ENCODE data around the gene NUPR1.

The NUPR1 gene

DNA sequence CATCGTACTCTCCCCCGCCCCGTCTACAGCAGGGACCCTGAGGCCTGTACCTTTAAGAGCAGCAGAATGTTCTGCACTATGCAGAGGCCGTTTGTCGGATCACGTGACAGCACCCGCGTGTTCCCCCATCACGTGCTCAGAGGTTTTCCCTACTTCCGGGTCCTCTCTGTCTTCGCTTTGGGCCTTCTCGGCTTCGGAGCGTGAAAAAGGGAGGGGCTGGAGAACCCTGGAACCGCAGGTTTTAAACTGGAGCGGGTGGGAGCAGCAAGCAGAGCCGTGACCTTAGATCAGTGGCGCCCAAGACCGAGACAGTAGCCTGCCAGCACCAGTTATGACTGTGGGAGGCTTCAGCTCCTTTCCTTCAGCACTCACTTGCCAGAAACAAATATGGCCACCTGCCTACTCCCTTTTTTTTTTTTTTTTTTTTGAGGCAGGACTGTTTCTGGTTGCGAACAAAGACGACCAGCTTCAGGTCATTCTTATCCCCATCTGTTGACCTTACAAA, 46.8 kb downstream of the NUPR1 start, which contains the start of gene CLN3 (continued):
- TF ChIP-seq, protein P1, sequence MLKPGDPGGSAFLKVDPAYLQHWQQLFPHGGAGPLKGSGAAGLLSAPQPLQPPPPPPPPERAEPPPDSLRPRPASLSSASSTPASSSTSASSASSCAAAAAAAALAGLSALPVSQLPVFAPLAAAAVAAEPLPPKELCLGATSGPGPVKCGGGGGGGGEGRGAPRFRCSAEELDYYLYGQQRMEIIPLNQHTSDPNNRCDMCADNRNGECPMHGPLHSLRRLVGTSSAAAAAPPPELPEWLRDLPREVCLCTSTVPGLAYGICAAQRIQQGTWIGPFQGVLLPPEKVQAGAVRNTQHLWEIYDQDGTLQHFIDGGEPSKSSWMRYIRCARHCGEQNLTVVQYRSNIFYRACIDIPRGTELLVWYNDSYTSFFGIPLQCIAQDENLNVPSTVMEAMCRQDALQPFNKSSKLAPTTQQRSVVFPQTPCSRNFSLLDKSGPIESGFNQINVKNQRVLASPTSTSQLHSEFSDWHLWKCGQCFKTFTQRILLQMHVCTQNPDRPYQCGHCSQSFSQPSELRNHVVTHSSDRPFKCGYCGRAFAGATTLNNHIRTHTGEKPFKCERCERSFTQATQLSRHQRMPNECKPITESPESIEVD (tag by site-specific recombination; IDR thresholded peaks at IDR 0.05): no peak; the same call in 1 of the 2 replicates
- TF ChIP-seq ZNF621 (tag by site-specific recombination; IDR thresholded peaks at IDR 0.05) (no peak), ZNF2 (tag by site-specific recombination; IDR thresholded peaks at IDR 0.05) (peak; percentile 89), ZNF747 (tag by site-specific recombination; IDR thresholded peaks at IDR 0.05) (no peak), ZNF292 (tag by site-specific recombination; IDR thresholded peaks at IDR 0.05; ENCODE audit: borderline replicate concordance, low read depth) (no peak), ZNF791 (tag by site-specific recombination; IDR thresholded peaks at IDR 0.05) (no peak), KLF7 (tag by site-specific recombination; IDR thresholded peaks at IDR 0.05; ENCODE audit: borderline replicate concordance) (no peak), ZBTB8A (tag by site-specific recombination; IDR thresholded peaks at IDR 0.05) (peak; percentile 57), PRDM1 (tag by site-specific recombination; IDR thresholded peaks at IDR 0.05) (peak; percentile 29; the same call in 1 of the 2 replicates), ZNF426 (tag by site-specific recombination; IDR thresholded peaks at IDR 0.05) (no peak), ZNF600 (tag by site-specific recombination; IDR thresholded peaks at IDR 0.05) (peak; percentile 97), ZNF133 (tag by site-specific recombination; IDR thresholded peaks at IDR 0.05) (no peak), ZNF274 (IDR thresholded peaks at IDR 0.05; ENCODE audit: low read length) (no peak), ZNF274 (tag by site-specific recombination; IDR thresholded peaks at IDR 0.05; ENCODE audit: borderline replicate concordance) (no peak), ZNF140 (tag by site-specific recombination; IDR thresholded peaks at IDR 0.05) (no peak), RBAK (tag by site-specific recombination; IDR thresholded peaks at IDR 0.05) (no peak), ZEB2 (tag by site-specific recombination; IDR thresholded peaks at IDR 0.05) (peak; percentile 58), ZNF768 (tag by site-specific recombination; IDR thresholded peaks at IDR 0.05) (no peak), ZNF629 (tag by site-specific recombination; IDR thresholded peaks at IDR 0.05) (peak; percentile 69), ZNF544 (tag by site-specific recombination; IDR thresholded peaks at IDR 0.05) (no peak)
- TF ChIP-seq, protein P2, sequence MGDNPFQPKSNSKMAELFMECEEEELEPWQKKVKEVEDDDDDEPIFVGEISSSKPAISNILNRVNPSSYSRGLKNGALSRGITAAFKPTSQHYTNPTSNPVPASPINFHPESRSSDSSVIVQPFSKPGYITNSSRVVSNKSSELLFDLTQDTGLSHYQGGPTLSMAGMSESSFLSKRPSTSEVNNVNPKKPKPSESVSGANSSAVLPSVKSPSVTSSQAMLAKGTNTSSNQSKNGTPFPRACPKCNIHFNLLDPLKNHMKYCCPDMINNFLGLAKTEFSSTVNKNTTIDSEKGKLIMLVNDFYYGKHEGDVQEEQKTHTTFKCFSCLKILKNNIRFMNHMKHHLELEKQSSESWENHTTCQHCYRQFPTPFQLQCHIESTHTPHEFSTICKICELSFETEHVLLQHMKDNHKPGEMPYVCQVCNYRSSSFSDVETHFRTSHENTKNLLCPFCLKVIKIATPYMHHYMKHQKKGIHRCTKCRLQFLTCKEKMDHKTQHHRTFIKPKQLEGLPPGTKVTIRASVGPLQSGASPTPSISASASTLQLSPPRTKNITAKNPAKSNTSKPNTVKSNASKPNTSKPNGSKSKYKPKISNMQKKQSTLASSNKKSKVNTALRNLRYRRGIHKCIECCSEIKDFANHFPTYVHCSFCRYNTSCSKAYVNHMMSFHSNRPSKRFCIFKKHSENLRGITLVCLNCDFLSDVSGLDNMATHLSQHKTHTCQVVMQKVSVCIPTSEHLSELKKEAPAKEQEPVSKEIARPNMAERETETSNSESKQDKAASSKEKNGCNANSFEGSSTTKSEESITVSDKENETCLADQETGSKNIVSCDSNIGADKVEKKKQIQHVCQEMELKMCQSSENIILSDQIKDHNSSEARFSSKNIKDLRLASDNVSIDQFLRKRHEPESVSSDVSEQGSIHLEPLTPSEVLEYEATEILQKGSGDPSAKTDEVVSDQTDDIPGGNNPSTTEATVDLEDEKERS (tag by site-specific recombination; IDR thresholded peaks at IDR 0.05): no peak
- TF ChIP-seq, protein P3, sequence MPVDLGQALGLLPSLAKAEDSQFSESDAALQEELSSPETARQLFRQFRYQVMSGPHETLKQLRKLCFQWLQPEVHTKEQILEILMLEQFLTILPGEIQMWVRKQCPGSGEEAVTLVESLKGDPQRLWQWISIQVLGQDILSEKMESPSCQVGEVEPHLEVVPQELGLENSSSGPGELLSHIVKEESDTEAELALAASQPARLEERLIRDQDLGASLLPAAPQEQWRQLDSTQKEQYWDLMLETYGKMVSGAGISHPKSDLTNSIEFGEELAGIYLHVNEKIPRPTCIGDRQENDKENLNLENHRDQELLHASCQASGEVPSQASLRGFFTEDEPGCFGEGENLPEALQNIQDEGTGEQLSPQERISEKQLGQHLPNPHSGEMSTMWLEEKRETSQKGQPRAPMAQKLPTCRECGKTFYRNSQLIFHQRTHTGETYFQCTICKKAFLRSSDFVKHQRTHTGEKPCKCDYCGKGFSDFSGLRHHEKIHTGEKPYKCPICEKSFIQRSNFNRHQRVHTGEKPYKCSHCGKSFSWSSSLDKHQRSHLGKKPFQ (tag by site-specific recombination; IDR thresholded peaks at IDR 0.05): peak; percentile 48
- TF ChIP-seq, protein P4, sequence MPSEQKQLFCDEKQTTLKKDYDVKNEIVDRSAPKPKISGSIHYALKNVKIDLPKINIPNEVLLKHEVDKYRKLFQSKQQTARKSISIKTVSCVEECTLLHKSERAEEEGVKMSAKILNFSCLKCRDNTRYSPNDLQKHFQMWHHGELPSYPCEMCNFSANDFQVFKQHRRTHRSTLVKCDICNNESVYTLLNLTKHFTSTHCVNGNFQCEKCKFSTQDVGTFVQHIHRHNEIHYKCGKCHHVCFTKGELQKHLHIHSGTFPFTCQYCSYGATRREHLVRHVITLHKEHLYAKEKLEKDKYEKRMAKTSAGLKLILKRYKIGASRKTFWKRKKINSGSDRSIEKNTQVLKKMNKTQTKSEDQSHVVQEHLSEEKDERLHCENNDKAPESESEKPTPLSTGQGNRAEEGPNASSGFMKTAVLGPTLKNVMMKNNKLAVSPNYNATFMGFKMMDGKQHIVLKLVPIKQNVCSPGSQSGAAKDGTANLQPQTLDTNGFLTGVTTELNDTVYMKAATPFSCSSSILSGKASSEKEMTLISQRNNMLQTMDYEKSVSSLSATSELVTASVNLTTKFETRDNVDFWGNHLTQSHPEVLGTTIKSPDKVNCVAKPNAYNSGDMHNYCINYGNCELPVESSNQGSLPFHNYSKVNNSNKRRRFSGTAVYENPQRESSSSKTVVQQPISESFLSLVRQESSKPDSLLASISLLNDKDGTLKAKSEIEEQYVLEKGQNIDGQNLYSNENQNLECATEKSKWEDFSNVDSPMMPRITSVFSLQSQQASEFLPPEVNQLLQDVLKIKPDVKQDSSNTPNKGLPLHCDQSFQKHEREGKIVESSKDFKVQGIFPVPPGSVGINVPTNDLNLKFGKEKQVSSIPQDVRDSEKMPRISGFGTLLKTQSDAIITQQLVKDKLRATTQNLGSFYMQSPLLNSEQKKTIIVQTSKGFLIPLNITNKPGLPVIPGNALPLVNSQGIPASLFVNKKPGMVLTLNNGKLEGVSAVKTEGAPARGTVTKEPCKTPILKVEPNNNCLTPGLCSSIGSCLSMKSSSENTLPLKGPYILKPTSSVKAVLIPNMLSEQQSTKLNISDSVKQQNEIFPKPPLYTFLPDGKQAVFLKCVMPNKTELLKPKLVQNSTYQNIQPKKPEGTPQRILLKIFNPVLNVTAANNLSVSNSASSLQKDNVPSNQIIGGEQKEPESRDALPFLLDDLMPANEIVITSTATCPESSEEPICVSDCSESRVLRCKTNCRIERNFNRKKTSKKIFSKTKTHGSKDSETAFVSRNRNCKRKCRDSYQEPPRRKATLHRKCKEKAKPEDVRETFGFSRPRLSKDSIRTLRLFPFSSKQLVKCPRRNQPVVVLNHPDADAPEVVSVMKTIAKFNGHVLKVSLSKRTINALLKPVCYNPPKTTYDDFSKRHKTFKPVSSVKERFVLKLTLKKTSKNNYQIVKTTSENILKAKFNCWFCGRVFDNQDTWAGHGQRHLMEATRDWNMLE (tag by site-specific recombination; conservative IDR thresholded peaks at IDR 0.05; ENCODE audit: low read depth): peak; percentile 83
- TF ChIP-seq, protein P5, sequence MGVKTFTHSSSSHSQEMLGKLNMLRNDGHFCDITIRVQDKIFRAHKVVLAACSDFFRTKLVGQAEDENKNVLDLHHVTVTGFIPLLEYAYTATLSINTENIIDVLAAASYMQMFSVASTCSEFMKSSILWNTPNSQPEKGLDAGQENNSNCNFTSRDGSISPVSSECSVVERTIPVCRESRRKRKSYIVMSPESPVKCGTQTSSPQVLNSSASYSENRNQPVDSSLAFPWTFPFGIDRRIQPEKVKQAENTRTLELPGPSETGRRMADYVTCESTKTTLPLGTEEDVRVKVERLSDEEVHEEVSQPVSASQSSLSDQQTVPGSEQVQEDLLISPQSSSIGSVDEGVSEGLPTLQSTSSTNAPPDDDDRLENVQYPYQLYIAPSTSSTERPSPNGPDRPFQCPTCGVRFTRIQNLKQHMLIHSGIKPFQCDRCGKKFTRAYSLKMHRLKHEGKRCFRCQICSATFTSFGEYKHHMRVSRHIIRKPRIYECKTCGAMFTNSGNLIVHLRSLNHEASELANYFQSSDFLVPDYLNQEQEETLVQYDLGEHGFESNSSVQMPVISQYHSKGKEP (tag by site-specific recombination; IDR thresholded peaks at IDR 0.05): no peak; the same call in 1 of the 2 replicates
- TF ChIP-seq, protein P6, sequence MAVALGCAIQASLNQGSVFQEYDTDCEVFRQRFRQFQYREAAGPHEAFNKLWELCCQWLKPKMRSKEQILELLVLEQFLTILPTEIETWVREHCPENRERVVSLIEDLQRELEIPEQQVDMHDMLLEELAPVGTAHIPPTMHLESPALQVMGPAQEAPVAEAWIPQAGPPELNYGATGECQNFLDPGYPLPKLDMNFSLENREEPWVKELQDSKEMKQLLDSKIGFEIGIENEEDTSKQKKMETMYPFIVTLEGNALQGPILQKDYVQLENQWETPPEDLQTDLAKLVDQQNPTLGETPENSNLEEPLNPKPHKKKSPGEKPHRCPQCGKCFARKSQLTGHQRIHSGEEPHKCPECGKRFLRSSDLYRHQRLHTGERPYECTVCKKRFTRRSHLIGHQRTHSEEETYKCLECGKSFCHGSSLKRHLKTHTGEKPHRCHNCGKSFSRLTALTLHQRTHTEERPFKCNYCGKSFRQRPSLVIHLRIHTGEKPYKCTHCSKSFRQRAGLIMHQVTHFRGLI (tag by site-specific recombination; IDR thresholded peaks at IDR 0.05): 0 out of 2 replicates have a peak, but pooled peaks have one; percentile 15

Data from HEK293 (cell line).